Skeletal muscle tissue (tissue), 4 donors: Measurements from ENCODE around the gene KLRC2. TPM values are rescaled to one million over a fixed set of nuclear protein-coding genes. Genes with fewer than 3 reads are reported as not detected.
"Not testable (repeated sequence)": the region's sequence is repeated elsewhere in the genome, so short reads cannot be mapped to it uniquely, and the experiment has no call there.

Experiments
- H3K27ac ChIP-seq: one replicate; pipeline ENCODE4 v1.7.0; 2013; ENCODE audit warnings: mild to moderate bottlenecking, low read depth, low read length, inconsistent platforms
- H3K27me3 ChIP-seq, 3 donors: one replicate each; pipeline ENCODE4 v1.7.0; 2013; ENCODE audit warnings: low read length in 3 of 3; ENCODE audit not compliant: control insufficient read depth in 3 of 3, insufficient read depth in 3 of 3
- H3K36me3 ChIP-seq, 3 donors: one replicate each; pipeline ENCODE4 v1.7.0; 2013; ENCODE audit warnings: low read length in 3 of 3; ENCODE audit not compliant: control insufficient read depth in 3 of 3, insufficient read depth in 3 of 3
- H3K4me1 ChIP-seq, 3 donors: one replicate each; pipeline ENCODE4 v1.7.0; 2013; ENCODE audit warnings: low read length in 3 of 3, mild to moderate bottlenecking in 3 of 3; ENCODE audit not compliant: control insufficient read depth in 3 of 3, insufficient read depth in 3 of 3
- H3K4me3 ChIP-seq, 3 donors: one replicate each; pipeline ENCODE4 v1.7.0; 2013; ENCODE audit warnings: low read length in 3 of 3
- H3K9ac ChIP-seq, 3 donors: one replicate each; pipeline ENCODE4 v1.7.0; 2013; ENCODE audit warnings: low read length in 3 of 3, mild to moderate bottlenecking in 3 of 3, moderate library complexity in 2 of 3, low read depth in 1 of 3
- H3K9me3 ChIP-seq, 3 donors: one replicate each; pipeline ENCODE4 v1.7.0; 2013; ENCODE audit warnings: low read length in 3 of 3; ENCODE audit not compliant: control insufficient read depth in 3 of 3
- total RNA-seq: library from RNA; depleted of rRNA; stranded (reverse); fragments of >200 nt; gene quantifications from one replicate; pipeline ENCODE4 v1.2.3, GENCODE V29; 2014
- donor health status: Osteomylitis.

Gene KLRC2
- total RNA-seq, 1 donor from 2014 or later, result 1.0 TPM

GRCh38 chr12:10393291-10393690 lies 42.5 kb downstream of the KLRC2 start:
- no peaks in the 10 kb centered on the region for H3K36me3 ChIP-seq
- H3K27me3 ChIP-seq, result no peaks in the 10 kb centered on the region
- H3K4me1 ChIP-seq, result peaks cover 0 to 3% (median 2%) of the 10 kb centered on the region in 3 donors
- H3K9ac ChIP-seq, result no peak overlapping the region
- H3K4me3 ChIP-seq, result no peak overlapping the region
- no peak overlapping the region for H3K27ac ChIP-seq
- no peaks in the 10 kb centered on the region for H3K9me3 ChIP-seq

GRCh38 chr12:10392394-10392930 lies 43.3 kb downstream of the KLRC2 start:
- Histone ChIP-seq H3K27me3 (no peaks in the 10 kb centered on the region), H3K9ac (no peak overlapping the region), H3K27ac (no peak overlapping the region), H3K4me1 (peaks cover 0 to 3% (median 2%) of the 10 kb centered on the region in 3 donors), H3K36me3 (no peaks in the 10 kb centered on the region), H3K9me3 (no peaks in the 10 kb centered on the region), H3K4me3 (no peak overlapping the region)

GRCh38 chr12:10390991-10391390 lies 44.8 kb downstream of the KLRC2 start:
- not testable (repeated sequence) for H3K9ac ChIP-seq, H3K27me3 ChIP-seq, H3K4me1 ChIP-seq, H3K4me3 ChIP-seq, H3K36me3 ChIP-seq, H3K9me3 ChIP-seq, H3K27ac ChIP-seq

- no peak within 1 kb of the TSS for H3K9ac ChIP-seq
- H3K4me3 ChIP-seq, result no peak within 1 kb of the TSS
- no peak within 1 kb of the TSS for H3K27ac ChIP-seq
Measured at GRCh38 chr12:10389904-10390303, 45.9 kb downstream of the KLRC2 start, which contains the start of gene KLRK1. TSS of gene KLRK1 (minus strand) at chr12:10390041. CDS start at chr12:10388810, 1,231 bp downstream.

GRCh38 chr12:10388624-10389413 lies 47.0 kb downstream of the KLRC2 start:
- no peak overlapping the region for H3K4me3 ChIP-seq
- peaks cover 0 to 2% (median 0%) of the 10 kb centered on the region in 3 donors for H3K4me1 ChIP-seq
- H3K27ac ChIP-seq, result no peak overlapping the region
- H3K27me3 ChIP-seq, result no peaks in the 10 kb centered on the region
- H3K36me3 ChIP-seq, result no peaks in the 10 kb centered on the region
- no peak overlapping the region for H3K9ac ChIP-seq
- H3K9me3 ChIP-seq, result peaks cover 0 to 2% (median 0%) of the 10 kb centered on the region in 3 donors

More at GRCh38 chr12:10389904-10390303, 45.9 kb downstream of the KLRC2 start, which contains the start of gene KLRK1:
- Histone ChIP-seq H3K36me3 (no peaks in the 10 kb centered on the region), H3K9me3 (no peaks in the 10 kb centered on the region), H3K4me1 (peaks cover 0 to 2% (median 0%) of the 10 kb centered on the region in 3 donors), H3K27me3 (no peaks in the 10 kb centered on the region)

GRCh38 chr12:10387498-10387897 lies 48.3 kb downstream of the KLRC2 start:
- not testable (repeated sequence) for H3K27me3 ChIP-seq, H3K9ac ChIP-seq, H3K27ac ChIP-seq, H3K4me1 ChIP-seq, H3K9me3 ChIP-seq, H3K36me3 ChIP-seq, H3K4me3 ChIP-seq

GRCh38 chr12:10386857-10387256 lies 49.0 kb downstream of the KLRC2 start:
- Histone ChIP-seq H3K36me3 (no peaks in the 10 kb centered on the region), H3K4me1 (no peaks in the 10 kb centered on the region), H3K27ac (no peak overlapping the region), H3K4me3 (no peak overlapping the region), H3K27me3 (no peaks in the 10 kb centered on the region), H3K9me3 (peaks cover 0 to 2% (median 0%) of the 10 kb centered on the region in 3 donors), H3K9ac (no peak overlapping the region)

- no peaks in the 10 kb centered on the region for H3K36me3 ChIP-seq
- no peaks in the 10 kb centered on the region for H3K27me3 ChIP-seq
- peaks cover 0 to 2% (median 0%) of the 10 kb centered on the region in 3 donors for H3K9me3 ChIP-seq
- no peaks in the 10 kb centered on the region for H3K4me1 ChIP-seq
- no peak overlapping the region for H3K4me3 ChIP-seq
- no peak overlapping the region for H3K9ac ChIP-seq
- H3K27ac ChIP-seq, result no peak overlapping the region
Measured at GRCh38 chr12:10385166-10385613, 50.6 kb downstream of the KLRC2 start.

GRCh38 chr12:10384191-10384590 lies 51.6 kb downstream of the KLRC2 start:
- H3K27me3 ChIP-seq, result no peaks in the 10 kb centered on the region
- H3K36me3 ChIP-seq, result no peaks in the 10 kb centered on the region
- H3K4me1 ChIP-seq, result no peaks in the 10 kb centered on the region
- peaks cover 0 to 2% (median 0%) of the 10 kb centered on the region in 3 donors for H3K9me3 ChIP-seq
- H3K9ac ChIP-seq, result no peak overlapping the region
- H3K27ac ChIP-seq, result no peak overlapping the region
- H3K4me3 ChIP-seq, result no peak overlapping the region

GRCh38 chr12:10381928-10382628 lies 53.7 kb downstream of the KLRC2 start:
- Histone ChIP-seq H3K36me3 (no peaks in the 10 kb centered on the region), H3K27ac (no peak overlapping the region), H3K27me3 (no peaks in the 10 kb centered on the region), H3K9ac (no peak overlapping the region), H3K4me1 (no peaks in the 10 kb centered on the region), H3K9me3 (peaks cover 0 to 2% (median 0%) of the 10 kb centered on the region in 3 donors), H3K4me3 (no peak overlapping the region)
